ENCODE data around the gene STOM. TPM values are rescaled to one million over a fixed set of nuclear protein-coding genes. Genes with fewer than 3 reads are reported as not detected.

The STOM gene
- total and polyA plus RNA-seq, 2 donors from 2014 or later, result 165 to 229 TPM

DNA sequence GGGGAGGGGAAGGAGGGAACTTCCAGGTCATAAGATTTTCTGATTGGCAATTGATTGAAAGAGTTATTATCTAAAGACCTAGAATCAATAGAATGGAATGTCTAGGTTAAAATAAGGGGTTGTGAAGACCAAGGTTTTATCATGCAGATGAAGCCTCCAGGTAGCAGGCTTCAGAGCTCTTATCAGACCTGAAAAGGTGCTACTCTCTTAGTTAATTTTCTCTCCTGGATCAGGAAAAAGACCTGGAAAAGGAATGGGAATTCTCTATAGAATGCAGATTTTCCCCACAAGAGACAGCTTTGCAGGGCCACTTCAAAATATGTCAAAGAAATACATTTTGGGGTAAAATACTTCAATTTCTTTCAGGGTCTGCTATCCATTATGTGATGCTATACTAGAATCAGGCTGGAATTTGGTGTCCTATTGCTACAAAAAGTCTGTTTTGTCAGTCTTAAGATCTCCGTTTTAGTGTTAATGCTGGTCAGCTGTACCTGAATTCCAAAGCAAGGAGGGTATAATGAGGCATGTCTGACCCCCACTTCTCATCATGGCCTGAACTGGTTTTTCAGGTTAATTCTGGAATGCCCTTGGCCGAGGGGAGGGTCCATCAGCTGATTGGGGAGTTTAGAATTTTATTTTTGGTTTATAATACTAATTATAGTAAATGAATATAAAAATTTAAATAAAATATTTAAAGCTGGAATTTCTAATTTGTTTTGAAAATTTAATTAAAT lies 16.6 kb upstream of the STOM start:
- no peaks in the 10 kb centered on the region for H3K36me3 ChIP-seq (ENCODE audit: control insufficient read depth in 2 of 3, insufficient read depth in 3 of 3, low read length in 3 of 3)
- DNase-seq (peak in 1 of 5 donors; percentile 41), FAIRE-seq (no peak)
- H3K4me1 ChIP-seq (ENCODE audit: control insufficient read depth in 2 of 3, insufficient read depth in 2 of 3, low read depth in 1 of 3, low read length in 3 of 3), result no peaks in the 10 kb centered on the region
- H3K27me3 ChIP-seq (ENCODE audit: control insufficient read depth, insufficient read depth, low read length), result no peaks in the 10 kb centered on the region
- intact Hi-C loops (cut with DNase I), result no loop called here
- no peak overlapping the region for H3K27ac ChIP-seq (ENCODE audit: low read depth in 2 of 2, low read length in 2 of 2)
- TF ChIP-seq, protein P1, sequence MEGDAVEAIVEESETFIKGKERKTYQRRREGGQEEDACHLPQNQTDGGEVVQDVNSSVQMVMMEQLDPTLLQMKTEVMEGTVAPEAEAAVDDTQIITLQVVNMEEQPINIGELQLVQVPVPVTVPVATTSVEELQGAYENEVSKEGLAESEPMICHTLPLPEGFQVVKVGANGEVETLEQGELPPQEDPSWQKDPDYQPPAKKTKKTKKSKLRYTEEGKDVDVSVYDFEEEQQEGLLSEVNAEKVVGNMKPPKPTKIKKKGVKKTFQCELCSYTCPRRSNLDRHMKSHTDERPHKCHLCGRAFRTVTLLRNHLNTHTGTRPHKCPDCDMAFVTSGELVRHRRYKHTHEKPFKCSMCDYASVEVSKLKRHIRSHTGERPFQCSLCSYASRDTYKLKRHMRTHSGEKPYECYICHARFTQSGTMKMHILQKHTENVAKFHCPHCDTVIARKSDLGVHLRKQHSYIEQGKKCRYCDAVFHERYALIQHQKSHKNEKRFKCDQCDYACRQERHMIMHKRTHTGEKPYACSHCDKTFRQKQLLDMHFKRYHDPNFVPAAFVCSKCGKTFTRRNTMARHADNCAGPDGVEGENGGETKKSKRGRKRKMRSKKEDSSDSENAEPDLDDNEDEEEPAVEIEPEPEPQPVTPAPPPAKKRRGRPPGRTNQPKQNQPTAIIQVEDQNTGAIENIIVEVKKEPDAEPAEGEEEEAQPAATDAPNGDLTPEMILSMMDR (IDR thresholded peaks at IDR 0.05; ENCODE audit: borderline replicate concordance, extremely low read depth, insufficient read depth), result no peak
- H3K4me3 ChIP-seq (ENCODE audit: low read length in 3 of 3), result no peak overlapping the region
- H3K9me3 ChIP-seq (ENCODE audit: control insufficient read depth in 2 of 3, insufficient read depth in 1 of 3, low read length in 3 of 3), result no peaks in the 10 kb centered on the region
- H3K9ac ChIP-seq (ENCODE audit: low read length in 3 of 3), result no peak overlapping the region

GRCh38 chr9:121383715-121384114 lies 13.7 kb upstream of the STOM start:
- no peak for FAIRE-seq
- Histone ChIP-seq H3K4me1 (ENCODE audit: control insufficient read depth in 2 of 3, insufficient read depth in 2 of 3, low read depth in 1 of 3, low read length in 3 of 3) (no peaks in the 10 kb centered on the region), H3K36me3 (ENCODE audit: control insufficient read depth in 2 of 3, insufficient read depth in 3 of 3, low read length in 3 of 3) (no peaks in the 10 kb centered on the region), H3K9ac (ENCODE audit: low read length in 3 of 3) (no peak overlapping the region), H3K27me3 (ENCODE audit: control insufficient read depth, insufficient read depth, low read length) (no peaks in the 10 kb centered on the region), H3K9me3 (ENCODE audit: control insufficient read depth in 2 of 3, insufficient read depth in 1 of 3, low read length in 3 of 3) (no peaks in the 10 kb centered on the region), H3K4me3 (ENCODE audit: low read length in 3 of 3) (no peak overlapping the region), H3K27ac (ENCODE audit: low read depth in 2 of 2, low read length in 2 of 2) (no peak overlapping the region)
- TF ChIP-seq, protein P1 (IDR thresholded peaks at IDR 0.05; ENCODE audit: borderline replicate concordance, extremely low read depth, insufficient read depth), result no peak
- no peak for DNase-seq
- intact Hi-C loops (cut with DNase I), result no loop called here

DNA sequence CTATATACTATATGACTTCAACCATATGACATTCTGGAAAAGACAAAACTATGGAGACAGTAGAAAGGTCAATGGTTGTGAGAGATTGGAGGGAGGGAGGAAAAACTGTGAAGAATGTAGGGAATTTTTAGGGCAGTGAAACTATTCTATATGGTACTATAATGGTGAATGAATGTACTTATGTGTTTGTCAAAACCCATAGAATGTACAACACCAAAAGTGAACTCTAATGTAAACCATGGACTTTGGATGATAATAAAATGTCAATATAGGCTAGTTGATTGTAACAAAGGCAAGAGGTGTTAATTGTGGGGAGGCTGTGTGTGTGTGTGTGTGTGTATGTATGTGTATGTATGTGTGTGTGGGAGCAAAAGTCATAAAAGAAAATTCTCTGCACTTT lies 10.8 kb upstream of the STOM start:
- Histone ChIP-seq H3K27ac (ENCODE audit: low read depth in 2 of 2, low read length in 2 of 2) (no peak overlapping the region), H3K4me1 (ENCODE audit: control insufficient read depth in 2 of 3, insufficient read depth in 2 of 3, low read depth in 1 of 3, low read length in 3 of 3) (no peaks in the 10 kb centered on the region), H3K9ac (ENCODE audit: low read length in 3 of 3) (no peak overlapping the region), H3K27me3 (ENCODE audit: control insufficient read depth, insufficient read depth, low read length) (no peaks in the 10 kb centered on the region), H3K4me3 (ENCODE audit: low read length in 3 of 3) (no peak overlapping the region), H3K36me3 (ENCODE audit: control insufficient read depth in 2 of 3, insufficient read depth in 3 of 3, low read length in 3 of 3) (no peaks in the 10 kb centered on the region), H3K9me3 (ENCODE audit: control insufficient read depth in 2 of 3, insufficient read depth in 1 of 3, low read length in 3 of 3) (no peaks in the 10 kb centered on the region)
- intact Hi-C loops (cut with DNase I), result no loop called here
- no peak for FAIRE-seq
- TF ChIP-seq, protein P1 (IDR thresholded peaks at IDR 0.05; ENCODE audit: borderline replicate concordance, extremely low read depth, insufficient read depth), result no peak
- DNase-seq, result no peak
